Dermis microvascular lymphatic vessel endothelial cell (primary cell): ENCODE results near the gene TNIK. TPM values are rescaled to one million over a fixed set of nuclear protein-coding genes. Genes with fewer than 3 reads are reported as not detected.

Source experiments
- DNase-seq, 2 donors: peaks; one replicate each; pipeline versions ENCODE4 v3.0.0 to v3.0.0-alpha.2; 2010; ENCODE audit warnings: low read depth in 2 of 2
- total RNA-seq: library from RNA; depleted of rRNA; stranded (reverse); fragments of >200 nt; gene quantifications from 2 replicates; pipeline ENCODE4 v1.2.1, GENCODE V29; 2014

The TNIK gene
- total RNA-seq, 1 donor from 2014 or later: 18.9 TPM

DNA sequence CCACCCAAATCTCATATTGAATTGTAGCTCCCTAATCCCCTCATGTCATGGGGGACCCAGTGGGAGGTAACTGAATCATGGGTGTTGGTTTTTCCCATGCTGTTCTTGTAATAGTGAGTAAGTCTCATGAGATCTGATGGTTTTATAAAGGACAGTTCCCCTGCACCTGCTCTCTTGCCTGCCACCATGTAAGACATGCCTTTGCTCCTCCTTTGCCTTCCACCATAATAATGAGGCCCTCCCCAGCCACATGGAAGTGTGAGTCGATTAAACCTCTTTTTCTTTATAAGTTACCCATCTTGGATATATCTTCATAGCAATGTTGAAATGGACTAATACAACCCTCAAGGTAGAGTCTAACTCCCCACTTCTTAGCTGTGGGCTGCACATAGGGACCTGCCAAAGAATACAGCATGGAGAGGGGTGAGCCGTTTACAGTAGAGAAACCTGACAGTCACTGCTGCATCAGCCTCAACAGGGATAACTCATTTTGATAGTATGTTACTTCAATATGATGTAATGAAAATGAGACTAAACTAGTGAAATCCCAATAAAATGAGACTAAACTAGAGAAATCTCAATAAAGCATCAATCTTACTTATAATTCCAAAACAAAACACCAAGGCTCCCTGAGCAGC lies 117.3 kb downstream of the TNIK start:
- no peak for DNase-seq

DNA sequence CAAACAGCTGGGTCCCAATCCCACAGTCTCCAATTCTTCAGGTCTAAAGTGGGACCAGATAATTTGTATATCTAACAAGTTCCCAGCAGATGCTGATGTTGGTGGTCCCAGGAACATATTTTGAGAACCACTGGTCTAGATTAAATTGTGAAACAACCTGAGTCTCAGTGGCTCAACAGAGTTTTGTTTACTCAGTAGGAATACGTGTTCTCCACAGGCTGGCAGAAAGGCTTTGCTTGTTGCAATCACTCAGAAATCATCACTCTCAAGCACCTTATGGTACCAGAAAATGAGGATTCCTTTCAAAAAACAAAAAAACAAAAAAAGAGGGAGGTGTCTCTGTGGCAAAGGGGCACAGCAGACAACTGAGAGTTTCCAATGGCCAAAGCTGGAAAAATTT lies 118.0 kb downstream of the TNIK start:
- DNase-seq: no peak

DNA sequence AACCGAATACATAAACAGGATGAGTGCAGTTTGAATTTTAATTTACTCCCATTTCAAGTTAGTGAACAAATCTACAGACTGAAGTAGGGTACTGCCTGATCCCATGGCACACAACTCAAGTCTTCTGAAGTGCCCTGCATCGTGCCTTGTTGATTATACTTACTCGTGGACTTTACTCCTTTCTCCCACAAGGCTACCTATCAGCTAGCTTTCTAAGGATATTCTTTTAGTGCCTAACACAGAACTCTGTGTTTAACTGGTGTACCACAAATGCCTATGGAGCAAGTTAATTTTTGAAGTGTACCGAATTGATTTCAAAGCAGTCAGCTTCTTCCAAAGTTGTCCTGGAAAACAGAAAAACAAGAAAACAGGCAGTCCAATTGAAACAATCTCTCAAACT lies 119.8 kb downstream of the TNIK start:
- no peak for DNase-seq

DNA sequence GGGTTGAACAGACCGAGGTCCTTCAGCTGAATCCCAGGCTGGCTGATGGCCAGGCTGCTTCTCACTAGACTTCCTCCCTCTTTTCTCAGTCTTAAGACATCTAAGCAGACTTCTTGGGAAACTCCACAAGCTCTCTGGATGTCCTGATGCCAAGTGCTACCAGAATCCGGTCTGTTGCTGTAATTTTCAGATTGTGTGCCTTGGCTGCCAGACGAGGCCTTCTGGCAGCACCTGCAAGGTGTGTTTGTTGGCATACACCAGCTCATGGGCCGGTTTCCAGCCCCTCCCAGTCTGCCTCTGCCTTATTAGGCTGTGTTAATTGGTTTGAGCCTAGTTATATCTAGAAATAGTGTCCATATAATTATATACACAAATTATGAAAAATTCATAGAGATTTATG lies 120.6 kb downstream of the TNIK start:
- DNase-seq: no peak

DNA sequence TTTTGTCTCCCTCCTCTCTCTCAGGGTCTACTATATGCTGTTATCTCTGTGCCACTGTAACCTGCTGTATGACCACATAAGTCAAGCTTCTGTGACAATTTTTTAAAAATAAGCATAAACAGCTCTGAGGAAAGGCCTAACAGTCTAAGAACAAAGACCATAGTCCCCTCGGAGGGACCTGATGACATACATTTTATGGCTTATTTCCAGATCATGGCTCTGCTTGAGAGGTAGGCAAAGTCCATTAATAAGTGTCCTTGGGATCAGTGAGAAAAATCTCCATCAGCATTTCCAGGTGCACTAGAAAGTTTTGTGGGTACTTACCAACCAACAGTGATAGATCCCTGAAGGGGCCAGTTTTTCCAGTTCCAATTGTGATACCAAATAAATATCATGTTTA lies 123.8 kb downstream of the TNIK start:
- DNase-seq: no peak

DNA sequence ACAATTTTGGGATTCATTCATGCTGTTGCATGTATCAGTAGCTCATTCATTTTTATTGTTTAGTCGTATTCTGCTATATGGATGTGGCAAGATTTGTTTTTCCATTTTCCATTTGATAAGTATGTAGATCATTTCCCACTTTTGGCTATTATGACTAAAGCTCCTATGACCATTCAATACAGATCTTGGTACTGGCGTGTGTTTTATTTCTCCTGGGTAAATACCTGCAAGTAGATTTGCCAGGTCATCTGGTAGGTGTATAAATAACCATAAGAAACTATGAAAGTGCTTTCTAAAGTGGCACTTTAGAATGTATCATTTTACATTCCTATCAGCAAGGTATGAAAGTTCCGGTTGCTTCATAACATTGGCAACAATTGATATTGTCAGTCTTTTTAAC lies 124.6 kb downstream of the TNIK start:
- no peak for DNase-seq

DNA sequence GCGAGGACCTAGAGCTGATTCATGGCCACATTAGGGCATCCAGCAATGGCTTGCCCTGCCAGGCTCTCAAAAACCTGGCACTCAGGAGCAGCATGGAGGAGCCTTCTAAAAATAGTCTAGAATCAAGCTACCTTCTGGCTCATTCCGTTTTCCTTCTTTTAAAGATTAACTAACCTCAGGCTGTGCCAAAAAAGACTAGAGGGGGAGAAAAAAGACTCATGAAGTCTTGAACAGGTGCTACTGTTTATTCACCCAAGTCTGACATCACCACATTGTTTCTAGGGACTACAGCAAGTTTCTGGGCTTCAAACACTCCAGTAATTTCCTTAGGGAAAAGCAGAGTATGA lies 125.8 kb downstream of the TNIK start:
- no peak for DNase-seq

DNA sequence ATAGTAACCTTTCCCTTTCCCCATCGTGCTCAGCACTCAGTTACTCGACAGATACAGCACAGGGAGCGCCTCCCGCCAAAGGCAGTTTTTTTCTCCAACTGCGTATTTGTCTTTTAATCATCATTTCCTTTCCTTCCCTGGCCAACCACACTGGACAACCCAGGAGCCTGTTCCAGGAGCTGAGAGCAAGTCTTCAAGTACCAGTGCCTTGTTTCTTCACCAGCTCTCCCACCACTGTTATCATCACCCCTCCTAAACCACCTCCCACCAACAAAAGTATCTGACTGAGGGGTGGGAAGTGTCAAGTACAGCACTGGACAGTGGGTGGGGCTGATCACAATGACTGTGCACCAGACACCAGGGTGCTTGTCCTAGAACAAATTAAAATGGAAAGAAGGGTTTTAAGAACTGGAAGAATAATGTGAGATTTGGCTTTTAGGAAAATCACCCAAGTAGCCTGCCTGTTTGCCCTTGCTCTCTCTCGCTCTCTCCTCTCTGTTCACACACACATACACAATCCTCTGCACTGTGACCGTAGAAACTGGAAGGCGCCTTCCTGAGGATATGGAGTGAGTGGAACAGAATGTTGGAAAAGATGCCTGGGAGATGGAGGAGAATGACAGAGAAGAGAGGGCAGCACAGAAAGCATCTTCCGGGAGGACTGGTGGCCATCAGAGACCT lies 126.3 kb downstream of the TNIK start:
- DNase-seq: peak in 1 of 2 donors; percentile 25

DNA sequence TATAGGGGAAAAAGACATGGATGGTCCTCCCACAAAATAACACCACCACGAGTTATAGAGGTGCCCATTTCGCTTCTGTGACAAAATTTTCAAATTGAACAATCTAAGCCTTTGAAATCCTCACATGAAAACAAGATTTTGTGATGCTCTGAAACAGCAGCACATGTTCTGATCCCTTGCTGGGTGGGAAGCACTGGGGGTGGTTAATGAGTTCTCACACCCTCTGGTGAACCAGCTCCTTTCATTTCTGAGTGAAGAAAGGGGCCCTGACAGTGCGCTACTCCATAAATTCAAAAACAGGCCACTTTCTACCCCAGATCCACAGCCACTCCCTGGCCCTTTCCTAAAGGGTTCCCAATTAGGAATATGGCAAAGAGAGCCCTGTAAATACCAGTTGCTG lies 129.3 kb downstream of the TNIK start:
- no peak for DNase-seq

DNA sequence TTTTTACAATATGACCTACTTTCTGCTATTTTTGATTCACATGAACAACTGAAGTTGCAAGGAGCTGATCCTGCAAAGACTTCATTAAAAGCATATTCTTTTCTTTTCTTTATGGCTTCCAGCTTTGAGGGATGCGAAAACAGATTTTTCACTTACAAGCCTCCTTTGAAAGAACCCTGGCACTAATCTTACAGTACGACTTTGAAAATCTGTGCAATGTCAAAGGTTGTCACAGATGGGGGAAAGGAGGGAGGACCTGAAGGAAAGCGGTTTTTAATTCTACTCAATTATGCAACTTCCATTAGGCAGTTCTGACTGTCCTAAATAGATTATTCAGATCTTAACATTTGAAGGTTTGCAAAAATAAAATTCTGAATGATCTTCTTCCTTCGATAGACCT lies 130.5 kb downstream of the TNIK start:
- no peak for DNase-seq

DNA sequence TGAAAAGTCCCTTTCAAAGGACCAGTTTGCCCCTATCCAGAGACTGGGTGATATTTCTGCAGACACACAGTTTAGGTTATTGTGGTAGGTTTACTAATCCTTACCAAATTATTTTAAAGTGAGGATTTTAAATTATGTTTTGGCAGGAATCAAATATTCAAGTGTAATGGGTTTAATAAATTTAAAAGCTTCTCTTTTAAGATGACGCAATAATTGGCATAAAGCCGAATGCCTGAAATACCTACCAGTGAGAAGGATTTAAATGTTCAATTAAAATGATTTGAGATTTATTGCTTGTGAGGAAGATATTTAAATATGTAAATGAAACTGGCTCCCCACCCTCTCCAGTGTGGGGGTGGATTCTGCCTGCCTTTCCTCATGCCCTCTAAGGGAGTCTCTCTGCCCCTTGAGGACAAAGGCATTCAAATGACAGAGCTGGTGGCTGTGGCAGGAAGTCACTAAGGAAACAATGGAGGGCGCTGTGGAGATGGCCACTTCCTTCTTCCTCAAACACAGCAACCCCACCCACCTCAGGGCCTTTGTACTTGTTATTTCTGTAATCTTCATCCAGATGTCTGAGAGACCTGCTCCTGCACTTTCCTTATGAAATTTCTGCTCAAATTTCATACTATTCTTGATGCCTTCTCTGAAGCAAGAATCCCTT lies 131.7 kb downstream of the TNIK start:
- no peak for DNase-seq

DNA sequence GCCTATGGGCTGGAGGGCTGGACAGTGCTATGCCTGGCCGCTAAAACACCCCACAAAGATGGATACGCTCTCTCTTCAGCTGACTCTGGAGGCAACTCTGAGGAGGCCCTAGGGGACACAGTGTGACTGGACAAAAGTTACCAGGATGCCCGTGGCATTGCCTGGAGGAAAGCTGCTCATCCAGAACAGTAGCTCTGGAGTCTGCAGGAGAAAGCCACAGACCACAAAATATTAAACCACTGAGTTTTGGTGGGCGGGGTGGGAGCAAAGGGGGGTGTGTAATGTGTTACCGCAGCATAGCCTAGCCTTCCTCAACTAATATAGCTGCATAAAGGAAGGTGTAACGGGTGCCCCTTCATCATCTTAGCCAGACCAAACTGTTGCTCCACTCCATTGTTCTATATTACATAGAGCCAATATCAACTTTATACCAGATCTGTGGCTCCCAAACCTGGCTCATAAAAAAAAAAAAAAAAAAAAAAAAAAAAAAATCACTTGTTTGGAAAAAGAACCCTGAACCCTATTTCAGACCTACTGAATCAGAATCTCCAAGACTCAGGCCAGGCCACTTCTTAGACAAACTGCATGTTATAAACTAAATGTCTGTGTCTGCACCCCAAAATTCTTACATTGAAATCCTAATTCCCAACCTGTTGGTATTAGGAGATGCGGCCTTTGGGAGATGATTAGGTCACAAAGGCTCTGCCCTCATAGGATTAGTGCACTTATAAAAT lies 132.6 kb downstream of the TNIK start:
- no peak for DNase-seq

DNA sequence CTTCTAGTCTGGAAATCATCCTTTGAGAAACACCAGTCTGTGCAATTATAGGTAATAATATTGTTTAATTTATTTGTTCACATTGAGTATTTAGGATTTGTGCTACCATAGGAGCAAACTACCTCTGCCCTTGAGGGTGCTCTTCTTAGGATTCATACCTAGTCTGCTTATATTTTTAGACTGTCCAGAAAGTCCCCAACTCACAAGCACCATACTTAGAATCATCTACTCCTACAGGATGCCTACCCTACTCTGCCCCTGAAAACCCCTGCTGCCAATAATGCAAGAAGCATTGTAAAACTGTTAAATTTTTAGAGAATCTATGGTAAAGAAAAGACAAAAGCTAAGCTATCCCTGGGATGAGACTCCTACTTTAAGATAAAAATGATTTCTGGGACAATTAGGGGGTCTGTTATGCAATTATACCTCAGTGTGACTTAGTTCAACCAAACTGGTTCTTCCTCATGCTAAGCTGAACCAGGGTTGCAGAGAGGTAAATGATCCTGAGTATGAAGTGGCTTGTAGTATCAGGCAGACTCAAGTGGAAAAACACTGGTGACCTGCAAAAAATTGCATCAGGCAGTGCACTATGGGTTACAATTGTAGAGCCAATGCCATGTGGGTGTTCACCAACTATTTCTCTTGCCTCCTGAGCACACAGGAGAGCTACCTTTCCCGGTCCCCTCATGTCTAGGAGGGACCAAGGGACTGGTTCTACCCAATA lies 133.3 kb downstream of the TNIK start:
- DNase-seq: no peak

DNA sequence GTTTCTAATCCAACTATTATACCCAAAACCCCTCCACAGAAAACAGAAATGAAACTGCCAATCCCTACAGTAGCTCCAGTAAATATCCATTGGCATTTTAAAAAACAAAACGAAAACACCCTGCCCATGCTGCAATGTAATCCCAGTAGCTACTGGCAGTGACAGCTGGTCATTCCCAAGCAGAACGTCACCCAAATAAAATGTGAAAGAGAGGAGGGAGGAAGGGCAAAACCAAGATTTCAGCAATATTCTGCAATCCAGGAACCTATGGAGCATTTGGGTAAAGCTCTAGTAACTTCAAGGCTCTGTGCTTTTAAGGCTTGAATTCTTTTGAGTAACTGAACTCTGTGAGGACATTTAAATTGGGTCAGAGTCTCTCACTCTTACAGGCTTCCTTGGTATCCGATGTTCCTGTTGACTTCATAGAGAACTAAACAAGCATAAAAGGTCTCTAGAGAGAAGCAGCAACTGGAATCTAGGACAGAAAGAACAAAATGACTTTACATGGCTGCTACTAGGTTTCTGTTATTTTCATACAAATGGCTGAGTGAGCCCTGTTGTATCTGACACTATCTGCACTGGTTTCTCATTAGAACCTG lies 136.2 kb downstream of the TNIK start:
- no peak for DNase-seq

DNA sequence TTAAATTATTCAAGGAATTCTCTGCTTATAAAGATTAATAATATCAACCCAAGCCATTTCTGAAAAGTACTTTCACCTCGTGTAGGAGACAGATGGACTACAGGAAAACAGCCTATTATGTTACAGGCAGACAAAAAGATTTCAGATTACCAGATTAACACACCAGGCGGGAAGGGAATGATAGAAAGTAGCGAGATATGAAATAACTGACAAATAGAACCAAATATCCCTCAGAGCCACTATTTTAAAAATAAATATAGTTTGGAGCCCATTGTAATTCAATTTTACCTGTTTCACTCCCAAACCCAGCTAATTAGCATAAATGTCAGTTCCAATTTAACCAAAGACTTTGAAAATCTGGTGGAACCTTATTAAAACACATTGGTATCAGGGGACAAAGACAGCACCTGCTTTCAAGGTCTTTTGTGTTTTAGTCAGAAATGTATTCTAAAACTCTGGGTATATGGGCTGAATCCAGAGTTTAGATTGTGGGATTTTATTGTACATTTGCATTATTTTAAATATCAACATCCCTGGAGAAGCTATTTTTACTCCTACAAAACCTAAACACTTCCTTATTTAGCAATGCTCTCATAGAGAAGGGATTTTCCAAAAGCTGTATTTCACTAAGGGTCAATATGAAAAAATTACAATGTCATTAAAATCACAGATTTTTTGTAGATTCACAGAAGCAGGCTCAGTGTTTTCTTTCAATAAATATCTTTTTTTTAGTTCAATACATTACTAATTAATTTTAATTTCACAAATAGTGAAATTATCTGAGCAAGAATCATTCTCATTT lies 138.4 kb downstream of the TNIK start:
- no peak for DNase-seq

DNA sequence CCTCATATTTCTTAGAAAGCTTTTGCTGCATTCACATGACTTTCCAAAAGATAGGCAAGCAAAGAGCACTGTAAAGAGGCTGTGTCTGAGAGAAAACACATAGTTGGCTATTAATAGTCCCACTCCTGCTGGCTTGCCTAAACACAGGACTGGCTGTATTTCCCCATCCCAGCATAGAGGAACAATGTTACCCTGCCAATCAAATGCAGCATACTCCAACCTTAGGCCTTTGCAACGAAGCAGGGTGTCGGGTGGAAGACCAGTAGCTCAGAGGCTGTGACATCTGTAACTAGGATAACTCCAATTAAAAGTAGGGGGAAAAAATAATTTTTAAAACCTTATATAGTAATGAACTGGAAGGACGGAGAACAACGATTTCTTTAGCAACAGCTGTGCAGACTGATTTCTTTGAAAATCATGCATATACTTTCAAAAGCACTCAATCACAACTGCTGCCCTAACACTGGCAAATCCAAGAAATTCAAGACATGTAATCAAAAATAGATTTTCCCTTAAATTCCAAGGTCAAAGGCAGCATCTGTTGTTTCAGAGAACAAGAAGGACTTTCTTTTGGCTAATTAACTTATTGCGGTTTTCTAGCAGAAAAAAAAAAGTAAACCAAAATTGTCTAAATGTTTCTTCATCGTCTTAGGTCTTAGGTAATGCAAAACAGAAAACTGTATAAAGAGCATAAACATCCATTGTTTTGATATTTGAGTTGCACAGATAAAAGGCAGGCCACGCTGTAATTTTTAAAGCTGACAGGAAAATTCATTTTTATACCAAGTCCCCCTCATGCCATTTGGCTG lies 139.3 kb downstream of the TNIK start:
- no peak for DNase-seq

DNA sequence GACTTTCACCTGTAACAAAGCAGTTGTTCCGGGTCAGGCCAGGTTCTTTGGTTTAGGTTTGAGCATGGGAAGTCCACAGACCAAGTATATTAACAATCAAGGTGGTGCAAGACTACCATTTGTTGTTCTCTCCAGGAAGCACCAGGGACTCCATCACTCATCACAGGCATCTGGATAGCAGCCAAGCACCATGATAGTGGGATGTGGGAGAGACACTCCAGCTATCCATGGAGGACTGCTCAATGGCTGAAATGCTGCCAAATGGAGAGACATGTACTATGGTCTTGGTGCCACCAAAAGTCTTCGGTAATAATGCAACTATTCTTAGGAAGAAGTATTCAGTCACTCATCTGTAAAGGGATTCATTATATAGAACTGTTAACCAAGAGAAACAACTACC lies 143.0 kb downstream of the TNIK start:
- DNase-seq: peak; percentile 95 to 97

DNA sequence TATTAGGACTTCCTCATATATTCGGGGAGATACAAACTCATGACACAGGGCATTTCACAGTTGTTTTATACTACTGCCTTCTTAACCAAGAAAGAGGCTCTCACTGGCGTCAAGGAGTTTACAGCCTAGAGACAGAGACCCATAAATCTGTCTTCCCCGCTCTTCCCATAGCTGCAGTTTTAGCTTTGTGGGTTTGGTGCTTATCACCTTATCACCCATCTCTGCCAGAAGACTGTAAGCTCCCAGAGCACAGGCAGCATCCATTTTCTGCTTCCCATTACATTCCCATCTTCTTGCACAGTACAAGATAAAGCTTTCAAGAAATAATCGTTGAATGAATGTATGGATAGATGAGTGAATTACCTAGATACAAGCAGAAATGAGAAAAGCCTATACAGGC lies 144.3 kb downstream of the TNIK start:
- DNase-seq: no peak

DNA sequence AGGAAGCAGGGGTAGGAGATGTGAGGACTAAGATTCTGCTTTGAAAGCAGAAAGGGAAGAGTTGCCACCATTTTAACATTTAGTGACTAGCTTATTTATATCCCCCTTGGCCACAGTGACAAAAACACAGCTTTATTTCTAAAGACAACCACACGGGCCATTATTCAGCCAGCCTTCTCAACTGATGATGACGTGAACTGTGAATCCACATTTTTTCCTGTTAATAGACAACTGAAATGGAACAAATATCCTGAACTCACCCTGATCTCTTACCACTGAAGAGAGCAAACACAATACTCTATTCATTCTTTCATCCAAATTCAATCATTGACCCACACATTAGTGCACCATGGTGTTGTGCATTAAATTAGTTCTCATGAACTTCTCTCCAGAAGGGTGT lies 145.1 kb downstream of the TNIK start:
- DNase-seq: no peak

DNA sequence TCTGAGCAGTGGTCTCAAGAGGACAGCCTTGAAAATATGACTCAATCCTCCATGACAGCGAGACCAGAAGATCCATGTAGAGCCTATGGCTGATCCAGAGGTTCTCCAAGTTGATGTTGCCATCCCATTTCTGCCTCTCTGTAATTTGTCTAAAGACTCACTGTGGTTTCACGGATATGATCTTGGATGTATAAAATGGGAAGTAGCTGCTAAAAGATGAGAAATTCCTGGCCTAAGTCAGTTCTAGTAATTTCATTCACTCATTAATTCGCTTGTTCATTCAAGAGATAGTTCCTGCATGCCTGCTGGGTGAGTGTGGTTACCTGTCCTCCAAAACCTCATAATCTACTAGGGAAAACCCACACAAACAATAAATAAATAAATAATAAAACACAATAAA lies 145.9 kb downstream of the TNIK start:
- DNase-seq: no peak
